AG10803 (cell line): Measurements from ENCODE around the gene BATF.

Experiments used
- DNase-seq: peaks from one replicate; pipeline ENCODE4 v3.0.0; 2010; ENCODE audit warnings: low read depth
- H3K4me3 ChIP-seq: 2 replicates; pipeline ENCODE4 v1.5.1; 2011; ENCODE audit warnings: mild to moderate bottlenecking, low read length, control low read depth
- CTCF ChIP-seq: conservative IDR thresholded peaks from 2 replicates; pipeline ENCODE4 v1.5.1; 2011; ENCODE audit warnings: mild to moderate bottlenecking, low read length, control low read depth, inconsistent platforms

The BATF gene

GRCh38 chr14:75521415-75522199 is 662 bp upstream of the BATF start:
- DNase-seq = no peak
- no peak for TF ChIP-seq CTCF
- no peak overlapping the region for H3K4me3 ChIP-seq

- no peak for TF ChIP-seq CTCF
- H3K4me3 ChIP-seq = no peak overlapping the region
- DNase-seq = no peak
Observed at GRCh38 chr14:75522983-75523318, 682 bp downstream of the BATF start.

GRCh38 chr14:75523771-75524171 is 1.5 kb downstream of the BATF start:
- DNase-seq = peak; percentile 8
- no peak overlapping the region for H3K4me3 ChIP-seq
- no peak for TF ChIP-seq CTCF

GRCh38 chr14:75525969-75526368 is 3.7 kb downstream of the BATF start:
- no peak overlapping the region for H3K4me3 ChIP-seq
- TF ChIP-seq CTCF = no peak
- DNase-seq = no peak

- H3K4me3 ChIP-seq = no peak overlapping the region
- DNase-seq = no peak
- TF ChIP-seq CTCF = no peak
Observed at GRCh38 chr14:75527449-75528163, 5.3 kb downstream of the BATF start.

- no peak for TF ChIP-seq CTCF
- no peak overlapping the region for H3K4me3 ChIP-seq
- DNase-seq = no peak
Observed at GRCh38 chr14:75531256-75531655, 9.0 kb downstream of the BATF start.
